ENCODE data around the gene ANXA2.
A peak's percentile ranks its signal among the peaks of the same experiment; 100 is the strongest.

Gene ANXA2

DNA sequence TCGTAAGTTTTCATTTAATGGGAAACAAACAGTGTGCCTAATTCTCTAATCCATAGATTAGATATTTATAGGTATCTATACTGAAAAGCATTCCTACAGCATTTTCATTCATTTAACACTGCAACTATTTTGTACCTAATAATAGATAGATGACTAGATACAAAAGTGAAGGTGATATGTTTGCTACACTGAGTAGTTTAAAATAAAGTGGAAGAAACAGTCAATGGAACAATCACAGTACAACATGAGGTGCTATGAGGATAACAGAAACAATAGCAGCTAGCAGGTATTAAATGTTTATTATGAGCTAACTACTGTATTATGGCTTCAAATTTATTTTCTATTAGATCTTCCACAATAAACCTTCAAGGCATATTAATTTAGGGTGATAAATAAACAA, 31.1 kb upstream of the ANXA2 start:
- TF ChIP-seq, protein P1, sequence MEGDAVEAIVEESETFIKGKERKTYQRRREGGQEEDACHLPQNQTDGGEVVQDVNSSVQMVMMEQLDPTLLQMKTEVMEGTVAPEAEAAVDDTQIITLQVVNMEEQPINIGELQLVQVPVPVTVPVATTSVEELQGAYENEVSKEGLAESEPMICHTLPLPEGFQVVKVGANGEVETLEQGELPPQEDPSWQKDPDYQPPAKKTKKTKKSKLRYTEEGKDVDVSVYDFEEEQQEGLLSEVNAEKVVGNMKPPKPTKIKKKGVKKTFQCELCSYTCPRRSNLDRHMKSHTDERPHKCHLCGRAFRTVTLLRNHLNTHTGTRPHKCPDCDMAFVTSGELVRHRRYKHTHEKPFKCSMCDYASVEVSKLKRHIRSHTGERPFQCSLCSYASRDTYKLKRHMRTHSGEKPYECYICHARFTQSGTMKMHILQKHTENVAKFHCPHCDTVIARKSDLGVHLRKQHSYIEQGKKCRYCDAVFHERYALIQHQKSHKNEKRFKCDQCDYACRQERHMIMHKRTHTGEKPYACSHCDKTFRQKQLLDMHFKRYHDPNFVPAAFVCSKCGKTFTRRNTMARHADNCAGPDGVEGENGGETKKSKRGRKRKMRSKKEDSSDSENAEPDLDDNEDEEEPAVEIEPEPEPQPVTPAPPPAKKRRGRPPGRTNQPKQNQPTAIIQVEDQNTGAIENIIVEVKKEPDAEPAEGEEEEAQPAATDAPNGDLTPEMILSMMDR (conservative IDR thresholded peaks at IDR 0.05; ENCODE audit: low read depth), result no peak
- DNase-seq (ENCODE audit: low spot score), result no peak
- CTCF ChIA-PET, result no interaction called here
- POLR2A ChIA-PET (ENCODE audit: low non-redundant PET), result no interaction called here
- no peak overlapping the region for H3K27ac ChIP-seq

DNA sequence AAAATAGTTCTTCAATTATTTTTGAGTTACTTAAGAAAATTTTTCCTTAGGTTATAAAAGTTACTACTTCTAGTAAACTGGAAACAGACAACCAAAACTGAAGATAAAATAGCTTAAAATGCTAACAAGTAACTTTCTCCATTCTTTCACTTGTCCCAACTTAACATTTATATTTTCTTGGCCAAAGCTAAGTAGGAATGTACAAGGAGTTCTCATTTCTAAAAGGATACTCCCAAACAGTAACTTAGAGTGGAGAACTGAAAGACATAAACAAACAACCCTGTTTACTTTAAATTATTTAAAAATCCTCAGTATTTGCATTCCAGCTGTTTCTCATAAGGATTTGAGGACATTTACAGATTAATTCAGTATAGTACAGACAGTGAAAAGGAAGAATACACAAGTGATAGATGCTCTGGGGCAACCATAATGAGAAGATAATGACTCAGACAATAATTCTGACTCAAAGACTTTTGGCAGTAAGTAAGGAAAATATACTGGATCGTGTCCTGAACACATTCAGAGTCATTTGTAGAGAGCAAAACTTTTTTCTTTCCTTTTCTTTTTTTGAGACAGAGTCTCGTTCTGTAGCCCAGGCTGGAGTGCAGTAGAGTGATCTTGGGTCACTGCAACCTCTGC, 29.2 kb upstream of the ANXA2 start:
- DNase-seq (ENCODE audit: low spot score), result peak; percentile 46
- ChIA-PET POLR2A (ENCODE audit: low non-redundant PET) (no interaction called here), CTCF (interaction anchor here (0.6 to 1.1 kb wide), 2 partner anchors 51 to 124 kb away, joined by 3 to 5 read pairs; no protein-coding TSS in a partner anchor)
- peak overlapping the region; percentile 91 for H3K27ac ChIP-seq
- TF ChIP-seq, protein P1 (conservative IDR thresholded peaks at IDR 0.05; ENCODE audit: low read depth), result no peak

DNA sequence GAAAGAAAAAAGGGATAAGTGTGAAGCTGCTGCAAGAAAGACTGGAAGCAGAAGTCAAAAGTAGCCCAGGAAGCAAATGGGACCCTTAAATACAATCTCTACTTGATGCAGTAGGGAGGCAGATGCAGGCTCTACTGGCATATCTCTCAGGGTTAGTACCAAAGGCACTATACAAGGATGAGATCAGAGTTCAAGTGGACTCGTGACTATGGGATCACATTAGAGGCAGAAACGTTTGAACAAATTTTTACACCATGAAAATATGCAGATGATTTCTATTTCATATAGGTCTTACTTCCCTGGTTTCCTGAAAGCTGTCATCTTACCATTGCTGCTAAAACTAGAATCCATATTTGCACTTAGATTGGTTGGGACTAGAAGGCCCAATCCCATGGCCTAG, 27.7 kb upstream of the ANXA2 start:
- CTCF ChIA-PET, result interaction anchor here (3.1 kb wide), 1 partner anchor 19 kb away, joined by 8 read pairs; no protein-coding TSS in a partner anchor

DNA sequence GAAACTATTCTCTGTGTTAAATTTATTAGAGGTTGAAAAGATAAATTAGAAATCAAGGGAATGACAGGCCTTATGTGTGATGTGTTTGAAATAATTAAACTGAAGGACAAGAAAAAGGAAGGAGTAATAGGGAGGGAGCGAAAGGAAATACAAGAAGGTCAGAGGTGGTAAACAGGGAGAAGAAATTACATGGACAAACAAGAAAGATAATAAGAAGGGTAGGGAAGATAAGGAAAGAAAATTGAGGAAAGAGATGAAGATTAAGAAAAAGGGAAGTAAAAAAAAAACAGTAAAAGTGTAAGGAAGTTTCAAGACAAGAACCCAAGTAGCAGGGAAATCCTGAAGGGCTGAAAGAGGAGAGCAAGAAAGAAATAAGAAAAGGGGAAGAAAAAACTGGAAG, 26.2 kb upstream of the ANXA2 start:
- ChIA-PET POLR2A (ENCODE audit: low non-redundant PET) (no interaction called here), CTCF (interaction anchor here (3.1 kb wide), 1 partner anchor 20 kb away, joined by 8 read pairs; no protein-coding TSS in a partner anchor)
- no peak for DNase-seq (ENCODE audit: low spot score)
- TF ChIP-seq, protein P1 (conservative IDR thresholded peaks at IDR 0.05; ENCODE audit: low read depth), result no peak
- peak overlapping the region; percentile 60; the same call in 1 of the 2 replicates for H3K27ac ChIP-seq

More for the DNA sequence above, 27.7 kb upstream of the ANXA2 start:
- DNase-seq (ENCODE audit: low spot score), result no peak
- H3K27ac ChIP-seq, result no peak overlapping the region
- POLR2A ChIA-PET (ENCODE audit: low non-redundant PET), result no interaction called here
- TF ChIP-seq, protein P1 (conservative IDR thresholded peaks at IDR 0.05; ENCODE audit: low read depth), result no peak

DNA sequence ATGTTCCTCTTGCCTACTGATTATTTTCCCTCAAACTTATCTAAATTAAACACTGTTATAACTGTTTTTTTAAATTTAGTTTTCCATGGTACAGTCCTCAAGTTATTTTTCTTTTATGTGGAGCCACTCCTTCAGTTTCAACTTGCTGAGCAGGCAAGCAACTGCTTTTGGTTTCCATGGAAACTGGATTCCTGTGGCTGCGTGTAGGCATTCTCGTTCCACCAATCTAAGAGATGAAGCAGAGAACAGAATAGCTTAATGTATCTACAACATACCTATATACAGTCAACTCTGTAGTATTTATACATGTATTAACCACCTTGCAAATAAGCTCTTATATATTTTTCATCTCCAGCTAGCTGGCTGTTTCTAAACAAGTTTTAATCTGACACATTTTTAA, 25.8 kb upstream of the ANXA2 start:
- peak; percentile 69 for DNase-seq (ENCODE audit: low spot score)
- POLR2A ChIA-PET (ENCODE audit: low non-redundant PET), result no interaction called here
- TF ChIP-seq, protein P1 (conservative IDR thresholded peaks at IDR 0.05; ENCODE audit: low read depth), result no peak
- no peak overlapping the region for H3K27ac ChIP-seq
- CTCF ChIA-PET, result interaction anchor here (3.1 kb wide), 1 partner anchor 21 kb away, joined by 8 read pairs; no protein-coding TSS in a partner anchor

DNA sequence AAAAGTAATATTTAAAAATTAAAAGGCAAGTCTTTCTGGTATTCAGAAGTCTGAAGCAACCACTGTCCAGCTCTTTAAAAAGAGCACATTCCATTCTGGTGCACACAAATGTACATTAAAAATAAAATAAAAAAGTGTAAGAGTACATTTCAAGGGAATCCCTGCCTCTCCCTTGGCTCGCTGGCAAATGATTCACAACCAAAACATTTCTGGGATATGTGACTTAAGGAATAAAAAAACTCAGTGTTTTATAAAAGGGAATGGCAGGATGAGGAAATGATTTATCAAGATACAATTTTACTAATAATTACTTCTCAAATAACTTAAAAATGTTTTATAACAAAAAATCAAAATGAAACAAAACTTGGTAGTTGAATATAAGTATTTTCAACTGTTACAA, 23.8 kb upstream of the ANXA2 start:
- CTCF ChIA-PET, result no interaction called here
- peak overlapping the region; percentile 94; the same call in 1 of the 2 replicates for H3K27ac ChIP-seq
- DNase-seq (ENCODE audit: low spot score), result peak; percentile 83
- POLR2A ChIA-PET (ENCODE audit: low non-redundant PET), result no interaction called here
- TF ChIP-seq, protein P1 (conservative IDR thresholded peaks at IDR 0.05; ENCODE audit: low read depth), result no peak
